Measurements from ENCODE around the gene PARS2.

GRCh38 chr1:54784066-54784465 is 19.7 kb upstream of the PARS2 start:
- no peak for TF ChIP-seq SP1 (IDR thresholded peaks at IDR 0.05)
- no peak for TF ChIP-seq CTBP1 (IDR thresholded peaks at IDR 0.05; ENCODE audit: borderline replicate concordance)

Measured in HEK293T (cell line).